ENCODE results near the gene GDF3. TPM values are rescaled to one million over a fixed set of nuclear protein-coding genes. Genes with fewer than 3 reads are reported as not detected.
"Not testable (repeated sequence)": the region's sequence is repeated elsewhere in the genome, so short reads cannot be mapped to it uniquely, and the experiment has no call there.

GDF3 gene
- total RNA-seq (2021) (not detected in 2 replicates), Bru-seq, nascent RNA (not detected), BruChase-seq, experiment 1, labeled RNA remaining after a 2-hour chase (not detected), BruChase-seq, experiment 2, labeled RNA remaining after a 6-hour chase (not detected)
- long read RNA-seq, result 0 reads

GRCh38 chr12:7695566-7696197 lies at the start of gene GDF3:
Gene GDF3, minus strand, starts transcription at chr12:7695775. Its CDS starts 47 bp downstream, at chr12:7695728.
- TF ChIP-seq, protein P1, sequence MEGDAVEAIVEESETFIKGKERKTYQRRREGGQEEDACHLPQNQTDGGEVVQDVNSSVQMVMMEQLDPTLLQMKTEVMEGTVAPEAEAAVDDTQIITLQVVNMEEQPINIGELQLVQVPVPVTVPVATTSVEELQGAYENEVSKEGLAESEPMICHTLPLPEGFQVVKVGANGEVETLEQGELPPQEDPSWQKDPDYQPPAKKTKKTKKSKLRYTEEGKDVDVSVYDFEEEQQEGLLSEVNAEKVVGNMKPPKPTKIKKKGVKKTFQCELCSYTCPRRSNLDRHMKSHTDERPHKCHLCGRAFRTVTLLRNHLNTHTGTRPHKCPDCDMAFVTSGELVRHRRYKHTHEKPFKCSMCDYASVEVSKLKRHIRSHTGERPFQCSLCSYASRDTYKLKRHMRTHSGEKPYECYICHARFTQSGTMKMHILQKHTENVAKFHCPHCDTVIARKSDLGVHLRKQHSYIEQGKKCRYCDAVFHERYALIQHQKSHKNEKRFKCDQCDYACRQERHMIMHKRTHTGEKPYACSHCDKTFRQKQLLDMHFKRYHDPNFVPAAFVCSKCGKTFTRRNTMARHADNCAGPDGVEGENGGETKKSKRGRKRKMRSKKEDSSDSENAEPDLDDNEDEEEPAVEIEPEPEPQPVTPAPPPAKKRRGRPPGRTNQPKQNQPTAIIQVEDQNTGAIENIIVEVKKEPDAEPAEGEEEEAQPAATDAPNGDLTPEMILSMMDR (conservative IDR thresholded peaks at IDR 0.05), result no peak
- TF ChIP-seq EZH2 (IDR thresholded peaks at IDR 0.05; ENCODE audit: low read depth), result no peak
- Histone ChIP-seq H3K27me3 (ENCODE audit: insufficient read depth, low read depth) (no peaks in the 10 kb centered on the region), H4K20me1 (ENCODE audit: insufficient read depth) (no peaks in the 10 kb centered on the region), H3K4me3 (no peak within 1 kb of the TSS), H3K79me2 (ENCODE audit: low read depth) (no peaks in the 10 kb centered on the region), H2AFZ (no peak within 1 kb of the TSS), H3K27ac (no peak within 1 kb of the TSS), H3K9me3 (ENCODE audit: insufficient read depth, low read depth) (no peaks in the 10 kb centered on the region), H3K36me3 (ENCODE audit: low read depth) (no peaks in the 10 kb centered on the region), H3K4me1 (replicated peaks; ENCODE audit: insufficient read depth) (no peaks in the 10 kb centered on the region), H3K9me2 (ENCODE audit: insufficient read depth) (no peaks in the 10 kb centered on the region), H3F3A (ENCODE audit: insufficient read depth, low read depth) (no peaks in the 10 kb centered on the region), H3K4me2 (no peak within 1 kb of the TSS)
- intact Hi-C loops (cut with micrococcal nuclease; ENCODE audit: unreplicated experiment), result no loop called here
- ChIA-PET POLR2A (ENCODE audit: unreplicated experiment) (interaction anchor here (0.7 kb wide), 1 partner anchor 178 kb away, joined by 4 read pairs; no protein-coding TSS in a partner anchor), CTCF (no interaction called here)
- DNase-seq, result no peak
- no TSS peak for BruUV-seq (replicated peaks)

DNA sequence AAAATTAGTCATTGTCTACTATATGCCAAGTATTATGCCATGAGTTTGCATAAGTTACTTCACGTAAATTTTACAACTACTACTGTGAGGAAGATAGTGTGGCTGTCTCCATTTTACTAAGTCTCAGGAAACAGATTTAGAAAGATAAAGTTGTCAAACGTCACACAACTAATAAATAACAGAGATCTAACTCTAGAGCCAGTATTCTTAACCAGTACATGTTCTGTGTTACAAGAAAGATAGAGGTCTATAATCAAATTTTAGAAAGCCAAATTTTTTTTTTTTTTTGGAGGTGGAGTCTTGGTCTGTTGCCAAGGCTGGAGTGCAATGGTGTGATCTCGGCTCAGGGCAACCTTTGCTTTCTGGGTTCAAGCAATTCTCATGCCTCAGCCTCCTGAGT lies 37.4 kb upstream of the GDF3 start:
- H3K9me3 ChIP-seq (ENCODE audit: insufficient read depth, low read depth), result no peaks in the 10 kb centered on the region
- no peak for DNase-seq
- ChIA-PET POLR2A (ENCODE audit: unreplicated experiment) (no interaction called here), CTCF (no interaction called here)
- no peaks in the 10 kb centered on the region for H3F3A ChIP-seq (ENCODE audit: insufficient read depth, low read depth)
- H3K4me3 ChIP-seq, result no peak overlapping the region
- no peaks in the 10 kb centered on the region for H3K27me3 ChIP-seq (ENCODE audit: insufficient read depth, low read depth)
- no peak overlapping the region for H2AFZ ChIP-seq
- H3K4me1 ChIP-seq (replicated peaks; ENCODE audit: insufficient read depth), result no peaks in the 10 kb centered on the region
- H3K9me2 ChIP-seq (ENCODE audit: insufficient read depth), result no peaks in the 10 kb centered on the region
- H3K4me2 ChIP-seq, result no peak overlapping the region
- H3K36me3 ChIP-seq (ENCODE audit: low read depth), result no peaks in the 10 kb centered on the region
- no peak overlapping the region for H3K27ac ChIP-seq
- intact Hi-C loops (cut with micrococcal nuclease; ENCODE audit: unreplicated experiment), result no loop called here
- no peaks in the 10 kb centered on the region for H3K79me2 ChIP-seq (ENCODE audit: low read depth)
- BruUV-seq (replicated peaks), result no TSS peak
- no peaks in the 10 kb centered on the region for H4K20me1 ChIP-seq (ENCODE audit: insufficient read depth)
- TF ChIP-seq, protein P1 (conservative IDR thresholded peaks at IDR 0.05), result no peak
- no peak for TF ChIP-seq EZH2 (IDR thresholded peaks at IDR 0.05; ENCODE audit: low read depth)

GRCh38 chr12:7731486-7731885 lies 35.9 kb upstream of the GDF3 start:
- H3K4me3 ChIP-seq, result no peak overlapping the region
- intact Hi-C loops (cut with micrococcal nuclease; ENCODE audit: unreplicated experiment), result no loop called here
- no peaks in the 10 kb centered on the region for H3K79me2 ChIP-seq (ENCODE audit: low read depth)
- H3F3A ChIP-seq (ENCODE audit: insufficient read depth, low read depth), result no peaks in the 10 kb centered on the region
- H3K9me2 ChIP-seq (ENCODE audit: insufficient read depth), result no peaks in the 10 kb centered on the region
- no peak overlapping the region for H3K27ac ChIP-seq
- BruUV-seq (replicated peaks), result no TSS peak
- H2AFZ ChIP-seq, result peak overlapping the region; percentile 30; the same call in 1 of the 2 replicates
- H3K4me2 ChIP-seq, result no peak overlapping the region
- H4K20me1 ChIP-seq (ENCODE audit: insufficient read depth), result no peaks in the 10 kb centered on the region
- ChIA-PET CTCF (no interaction called here), POLR2A (ENCODE audit: unreplicated experiment) (no interaction called here)
- DNase-seq, result no peak
- no peaks in the 10 kb centered on the region for H3K27me3 ChIP-seq (ENCODE audit: insufficient read depth, low read depth)
- no peaks in the 10 kb centered on the region for H3K4me1 ChIP-seq (replicated peaks; ENCODE audit: insufficient read depth)
- TF ChIP-seq EZH2 (IDR thresholded peaks at IDR 0.05; ENCODE audit: low read depth), result no peak
- TF ChIP-seq, protein P1 (conservative IDR thresholded peaks at IDR 0.05), result no peak
- H3K9me3 ChIP-seq (ENCODE audit: insufficient read depth, low read depth), result no peaks in the 10 kb centered on the region
- H3K36me3 ChIP-seq (ENCODE audit: low read depth), result no peaks in the 10 kb centered on the region

DNA sequence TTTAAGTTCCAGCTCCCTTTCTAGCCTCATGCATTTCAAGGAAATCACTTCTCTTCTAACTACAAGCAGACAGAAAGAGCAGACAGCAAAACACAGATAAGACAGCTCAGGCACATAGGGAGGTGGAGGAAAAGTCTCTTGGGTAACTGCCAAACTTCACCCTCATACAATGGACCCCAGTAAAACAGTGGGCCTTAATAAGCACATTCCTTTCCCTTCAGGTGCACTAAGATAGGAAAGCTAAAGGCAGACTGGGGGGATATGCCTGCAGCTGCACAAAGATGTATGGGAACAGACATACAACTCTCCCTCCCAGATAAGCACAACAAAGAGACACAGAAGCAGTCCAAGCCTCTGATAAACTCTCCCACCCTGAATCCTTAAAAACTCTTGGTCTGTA lies 35.4 kb upstream of the GDF3 start:
- H3K4me1 ChIP-seq (replicated peaks; ENCODE audit: insufficient read depth); intact Hi-C loops (cut with micrococcal nuclease; ENCODE audit: unreplicated experiment); H4K20me1 ChIP-seq (ENCODE audit: insufficient read depth); POLR2A ChIA-PET (ENCODE audit: unreplicated experiment); H3K27me3 ChIP-seq (ENCODE audit: insufficient read depth, low read depth); H3F3A ChIP-seq (ENCODE audit: insufficient read depth, low read depth); DNase-seq; H3K4me2 ChIP-seq; H3K27ac ChIP-seq; H3K79me2 ChIP-seq (ENCODE audit: low read depth); H3K4me3 ChIP-seq; BruUV-seq (replicated peaks); H3K9me2 ChIP-seq (ENCODE audit: insufficient read depth); H3K9me3 ChIP-seq (ENCODE audit: insufficient read depth, low read depth); CTCF ChIA-PET; H3K36me3 ChIP-seq (ENCODE audit: low read depth): not testable (repeated sequence)
- peak overlapping the region; percentile 30; the same call in 1 of the 2 replicates for H2AFZ ChIP-seq

Data from PC-9 (cell line).